Naive thymus-derived CD4-positive, alpha-beta T cell (primary cell): ENCODE measurements around the gene PTPRCAP. TPM values are rescaled to one million over a fixed set of nuclear protein-coding genes. Genes with fewer than 3 reads are reported as not detected.

Experiments used
- ATAC-seq: fragments of 150-1000 bp; cut with Tn5 transposase; 2 replicates; pipeline ENCODE4 v1.10.0; 2021; ENCODE audit warnings: mild to moderate bottlenecking, moderate library complexity
- CTCF ChIA-PET: fragments of 350-600 bp; sonication (Branson Sonifier 250); formaldehyde crosslinking; loops from one replicate; lab custom pipeline; 2021; ENCODE audit warnings: antibody characterized with exemption; lab: Charles Lee
- POLR2A ChIA-PET: fragments of 350-600 bp; sonication (Branson Sonifier 250); formaldehyde crosslinking; loops from one replicate; lab custom pipeline; 2021; ENCODE audit warnings: antibody characterized with exemption, inconsistent platforms; lab: Charles Lee
- DNase-seq, 9 donors: peaks; one replicate each; pipeline versions ENCODE4 v3.0.0 to v3.0.0-alpha.2; 2020 to 2022; ENCODE audit warnings: mixed read lengths in 1 of 9
- H3K27ac ChIP-seq: one replicate; pipeline ENCODE4 v1.7.0; 2013; ENCODE audit warnings: mild to moderate bottlenecking, low read depth, low read length, moderate library complexity
- H3K27me3 ChIP-seq, 2 donors: one replicate each; pipeline ENCODE4 v1.7.0; 2013; ENCODE audit warnings: low read length in 2 of 2, mild to moderate bottlenecking in 2 of 2, moderate library complexity in 2 of 2; ENCODE audit not compliant: control insufficient read depth in 2 of 2, insufficient read depth in 2 of 2
- H3K36me3 ChIP-seq, 3 experiments: 1 replicate in 2 of 3; 2 replicates in 1 of 3; pipeline ENCODE4 v1.7.0; 2013; ENCODE audit warnings: low read length in 3 of 3, mild to moderate bottlenecking in 3 of 3, moderate library complexity in 1 of 3; ENCODE audit not compliant: insufficient read depth in 3 of 3, control insufficient read depth in 2 of 3
- H3K4me1 ChIP-seq, 2 donors: one replicate each; pipeline ENCODE4 v1.7.0; 2013; ENCODE audit warnings: low read length in 2 of 2, mild to moderate bottlenecking in 2 of 2, moderate library complexity in 1 of 2; ENCODE audit not compliant: control insufficient read depth in 2 of 2, insufficient read depth in 2 of 2
- H3K4me3 ChIP-seq: 2 replicates; pipeline ENCODE4 v1.7.0; 2013; ENCODE audit warnings: mild to moderate bottlenecking, low read length
- H3K9me3 ChIP-seq, 3 experiments: 1 replicate in 2 of 3; 2 replicates in 1 of 3; pipeline ENCODE4 v1.7.0; 2013; ENCODE audit warnings: low read length in 3 of 3; ENCODE audit not compliant: control insufficient read depth in 2 of 3
- H3K27ac Mint-ChIP-seq, 9 donors: one replicate each; pipeline ENCODE4 v1.8.0; 2020 to 2022; ENCODE audit warnings: mixed read lengths in 9 of 9, mild to moderate bottlenecking in 8 of 9, moderate library complexity in 5 of 9, inconsistent platforms in 2 of 9
- H3K27me3 Mint-ChIP-seq, 5 donors: one replicate each; pipeline ENCODE4 v1.8.0; 2021 to 2022; ENCODE audit warnings: mixed read lengths in 5 of 5, mild to moderate bottlenecking in 1 of 5
- H3K36me3 Mint-ChIP-seq, 5 donors: one replicate each; pipeline ENCODE4 v1.8.0; 2020 to 2022; ENCODE audit warnings: mixed read lengths in 5 of 5, mild to moderate bottlenecking in 3 of 5, inconsistent platforms in 1 of 5
- H3K4me1 Mint-ChIP-seq, 7 donors: one replicate each; pipeline ENCODE4 v1.8.0; 2020 to 2022; ENCODE audit warnings: mixed read lengths in 7 of 7, mild to moderate bottlenecking in 3 of 7, inconsistent platforms in 1 of 7
- H3K4me3 Mint-ChIP-seq, 10 donors: one replicate each; pipeline ENCODE4 v1.8.0; 2020 to 2022; ENCODE audit warnings: mild to moderate bottlenecking in 10 of 10, mixed read lengths in 10 of 10, moderate library complexity in 6 of 10, inconsistent platforms in 2 of 10
- H3K9me3 Mint-ChIP-seq, 11 donors: one replicate each; pipeline ENCODE4 v1.8.0; 2020 to 2022; ENCODE audit warnings: mixed read lengths in 11 of 11, mild to moderate bottlenecking in 4 of 11, inconsistent platforms in 1 of 11, moderate library complexity in 1 of 11
- intact Hi-C, 2 donors: fragments of 100-400 bp; cut with micrococcal nuclease; formaldehyde crosslinking; loops; one replicate each; pipeline ENCODE4 v1.15.1; 2023
- polyA plus RNA-seq, 2 donors: library from polyadenylated mRNA; unstranded; fragments of 300-500 nt; fragmentation: Illumina TruSeq; gene quantifications; one replicate each; pipeline ENCODE4 v1.2.3, GENCODE V29; 2021
- total RNA-seq, 6 experiments: library from RNA in 5 of 6; stranded (reverse) in 5 of 6; gene quantifications; 1 replicate in 5 of 6; 2 replicates in 1 of 6; pipeline ENCODE4 v1.2.3 and lab custom pipeline; 2021 to 2026

The PTPRCAP gene
- total and polyA plus RNA-seq, 7 experiments from 2014 or later, result 134 to 670 (median 219) TPM

DNA sequence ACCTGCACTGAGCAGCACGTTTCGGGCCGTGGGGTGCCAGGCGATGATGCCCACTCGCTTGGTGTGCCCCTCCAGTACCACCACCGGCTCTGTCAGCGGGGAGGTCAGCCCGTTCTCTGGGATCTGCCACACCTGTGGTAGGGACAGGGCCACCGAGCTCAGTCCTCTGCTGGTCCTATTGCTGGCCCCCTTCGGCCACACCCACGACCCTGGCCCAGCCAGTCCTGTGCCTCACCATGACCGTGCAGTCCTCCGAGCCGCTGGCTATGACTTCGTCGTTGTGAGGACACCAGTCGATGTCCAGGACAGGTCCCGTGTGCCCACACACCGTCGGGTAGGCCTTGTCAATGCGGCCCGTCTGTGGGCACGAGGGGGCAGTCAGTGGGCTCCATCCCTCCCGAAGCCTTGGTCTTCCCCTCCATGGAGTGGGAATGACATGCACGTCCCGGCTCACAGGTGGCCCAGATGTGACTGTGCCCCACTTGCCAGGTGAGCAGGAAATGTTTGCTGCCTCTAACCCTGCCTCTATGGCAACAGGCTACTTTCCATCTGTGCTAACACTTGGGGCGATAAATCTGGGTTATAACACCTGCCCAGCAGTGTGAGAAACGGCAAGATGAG is 4.4 kb upstream of the PTPRCAP start:
- H3K27me3 Mint-ChIP-seq, result no peaks in the 10 kb centered on the region
- intact Hi-C loops, result loop anchor here in 1 of 2 donors (1.0 kb wide), 2 partner anchors 14 to 27 kb away; partner anchors contain the start of genes RPS6KB2 and TMEM134
- peaks cover 44 to 68% of the 10 kb centered on the region in 2 donors for H3K4me1 ChIP-seq
- H3K4me1 Mint-ChIP-seq, result peaks cover 53 to 79% (median 66%) of the 10 kb centered on the region in 7 donors
- peaks cover 0 to 33% (median 0%) of the 10 kb centered on the region in 5 donors for H3K36me3 Mint-ChIP-seq
- H3K4me3 ChIP-seq, result no peak overlapping the region
- no peaks in the 10 kb centered on the region for H3K9me3 ChIP-seq
- peak overlapping the region; percentile 84 to 95 (median 90) for H3K27ac Mint-ChIP-seq
- peaks cover 0 to 1% (median 0%) of the 10 kb centered on the region in 11 donors for H3K9me3 Mint-ChIP-seq
- ChIA-PET POLR2A (interaction anchor here (0.8 to 31.8 kb wide), 9 partner anchors 10 to 96 kb away, joined by 3 to 1530 read pairs (median 66); partner anchors contain the start of genes AIP, CABP4, CARNS1 and GPR152), CTCF (interaction anchor here (5.9 kb wide), 1 partner anchor 40 kb away, joined by 37 read pairs; the partner anchor contains the start of genes PPP1CA and TBC1D10C)
- H3K27me3 ChIP-seq, result no peaks in the 10 kb centered on the region
- peaks cover 0 to 7% (median 0%) of the 10 kb centered on the region in 3 experiments for H3K36me3 ChIP-seq
- peak overlapping the region; percentile 13 to 99 (median 61) for H3K4me3 Mint-ChIP-seq
- ATAC-seq (no peak), DNase-seq (peak in 6 of 9 donors; percentile 43 to 61 (median 52))
- H3K27ac ChIP-seq, result peak overlapping the region; percentile 85

DNA sequence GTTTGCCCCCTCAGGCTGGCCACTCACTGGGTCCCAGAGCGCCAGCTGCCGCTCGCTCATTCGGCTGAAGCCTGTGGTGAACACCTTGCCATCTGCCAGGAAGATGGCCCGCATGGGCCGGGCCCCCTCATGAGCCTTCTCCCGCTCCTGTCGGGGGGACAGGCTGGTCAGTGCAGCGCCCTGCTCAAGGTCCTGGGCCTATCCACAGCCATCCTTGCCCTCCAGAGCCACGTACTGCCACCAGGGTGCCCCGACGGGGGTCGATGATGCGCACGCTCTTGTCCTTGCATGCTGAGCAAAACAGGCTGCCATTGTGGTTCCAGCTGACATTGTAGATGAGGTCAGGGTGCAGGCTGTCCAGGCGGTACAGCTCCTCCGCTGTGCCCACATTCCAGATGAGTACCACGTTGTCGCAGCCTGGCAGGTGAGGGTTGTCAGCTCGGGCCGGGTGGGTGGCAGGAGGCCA is 3.6 kb upstream of the PTPRCAP start:
- DNase-seq (peak in 2 of 9 donors; percentile 24 to 25), ATAC-seq (no peak)
- Mint-ChIP-seq H3K9me3 (peaks cover 0 to 1% (median 0%) of the 10 kb centered on the region in 11 donors), H3K36me3 (peaks cover 0 to 39% (median 0%) of the 10 kb centered on the region in 5 donors), H3K27me3 (no peaks in the 10 kb centered on the region), H3K27ac (peak overlapping the region; percentile 75 to 97 (median 93)), H3K4me3 (peak overlapping the region in 9 of 10 donors; percentile 19 to 99 (median 56)), H3K4me1 (peaks cover 51 to 79% (median 64%) of the 10 kb centered on the region in 7 donors)
- peaks cover 0 to 8% (median 0%) of the 10 kb centered on the region in 3 experiments for H3K36me3 ChIP-seq
- no peak overlapping the region for H3K4me3 ChIP-seq
- ChIA-PET POLR2A (interaction anchor here (0.8 to 31.8 kb wide), 12 partner anchors 11 to 95 kb away, joined by 3 to 1530 read pairs (median 29); partner anchors contain the start of genes AIP, CABP4, CARNS1 and GPR152), CTCF (interaction anchor here (5.9 kb wide), 1 partner anchor 39 kb away, joined by 37 read pairs; the partner anchor contains the start of genes PPP1CA and TBC1D10C)
- intact Hi-C loops, result no loop called here
- H3K4me1 ChIP-seq, result peaks cover 41 to 64% of the 10 kb centered on the region in 2 donors
- peak overlapping the region; percentile 85 for H3K27ac ChIP-seq
- no peaks in the 10 kb centered on the region for H3K27me3 ChIP-seq
- no peaks in the 10 kb centered on the region for H3K9me3 ChIP-seq

DNA sequence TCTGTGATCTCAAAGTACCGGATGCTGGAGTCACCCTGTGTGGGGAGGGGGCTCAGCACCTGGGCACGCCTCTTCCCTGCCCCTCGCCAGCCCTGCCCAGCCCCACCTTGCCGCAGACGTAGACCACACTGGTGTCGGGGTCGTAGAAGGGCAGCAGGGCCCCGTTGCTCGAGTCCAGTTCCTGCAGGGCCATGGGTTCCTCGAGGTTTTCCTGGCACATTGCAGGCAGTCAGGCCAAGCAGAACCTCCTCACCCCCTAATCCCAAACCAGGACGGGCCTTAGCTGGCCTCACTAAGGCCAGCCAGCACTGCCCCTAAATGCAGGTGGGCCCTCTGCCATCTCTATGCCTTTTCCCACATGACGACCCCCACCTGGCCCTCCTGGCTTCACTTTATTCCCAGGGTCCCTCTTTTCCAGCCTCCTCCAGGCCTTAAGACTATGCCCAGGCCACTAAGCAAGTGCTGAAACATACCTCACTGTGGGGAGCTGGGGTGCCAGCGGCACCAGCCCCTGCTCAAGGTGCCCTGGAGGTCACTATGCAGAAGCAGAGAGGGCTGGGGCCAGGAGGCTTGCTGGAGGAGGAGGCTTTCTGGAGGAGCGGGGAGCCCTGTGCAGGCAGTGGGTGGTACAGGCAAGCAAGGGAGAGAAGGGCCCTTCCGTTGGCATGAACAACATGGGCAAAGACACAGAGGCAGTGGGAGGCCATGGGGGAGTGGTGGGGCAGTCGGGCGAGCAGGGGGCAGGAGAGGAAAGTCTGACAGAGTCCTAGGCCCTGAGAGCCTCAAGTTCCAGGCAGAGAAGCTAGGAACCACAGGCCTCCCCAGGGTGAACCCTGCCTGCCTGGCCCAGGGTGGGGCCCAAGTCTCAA is 3.0 kb upstream of the PTPRCAP start:
- H3K4me1 Mint-ChIP-seq, result peaks cover 45 to 77% (median 60%) of the 10 kb centered on the region in 7 donors
- peaks cover 0 to 14% (median under 1%) of the 10 kb centered on the region in 3 experiments for H3K36me3 ChIP-seq
- intact Hi-C loops, result no loop called here
- no peaks in the 10 kb centered on the region for H3K9me3 ChIP-seq
- peaks cover 38 to 64% of the 10 kb centered on the region in 2 donors for H3K4me1 ChIP-seq
- H3K27me3 ChIP-seq, result no peaks in the 10 kb centered on the region
- DNase-seq (peak in 1 of 9 donors; percentile 28), ATAC-seq (no peak)
- H3K27me3 Mint-ChIP-seq, result no peaks in the 10 kb centered on the region
- ChIA-PET CTCF (interaction anchor here (5.9 kb wide), 1 partner anchor 38 kb away, joined by 37 read pairs; the partner anchor contains the start of genes PPP1CA and TBC1D10C), POLR2A (interaction anchor here (1.1 to 31.8 kb wide), 12 partner anchors 10 to 95 kb away, joined by 3 to 1530 read pairs (median 36); partner anchors contain the start of genes AIP, CABP4, CARNS1 and GPR152)
- peaks cover 0 to 39% (median 0%) of the 10 kb centered on the region in 5 donors for H3K36me3 Mint-ChIP-seq
- peaks cover 0 to 1% (median 0%) of the 10 kb centered on the region in 11 donors for H3K9me3 Mint-ChIP-seq
- peak overlapping the region; percentile 85 for H3K27ac ChIP-seq
- peak overlapping the region; percentile 100 for H3K4me3 ChIP-seq
- peak overlapping the region; percentile 90 to 97 (median 93) for H3K27ac Mint-ChIP-seq
- H3K4me3 Mint-ChIP-seq, result peak overlapping the region; percentile 85 to 99 (median 97)

DNA sequence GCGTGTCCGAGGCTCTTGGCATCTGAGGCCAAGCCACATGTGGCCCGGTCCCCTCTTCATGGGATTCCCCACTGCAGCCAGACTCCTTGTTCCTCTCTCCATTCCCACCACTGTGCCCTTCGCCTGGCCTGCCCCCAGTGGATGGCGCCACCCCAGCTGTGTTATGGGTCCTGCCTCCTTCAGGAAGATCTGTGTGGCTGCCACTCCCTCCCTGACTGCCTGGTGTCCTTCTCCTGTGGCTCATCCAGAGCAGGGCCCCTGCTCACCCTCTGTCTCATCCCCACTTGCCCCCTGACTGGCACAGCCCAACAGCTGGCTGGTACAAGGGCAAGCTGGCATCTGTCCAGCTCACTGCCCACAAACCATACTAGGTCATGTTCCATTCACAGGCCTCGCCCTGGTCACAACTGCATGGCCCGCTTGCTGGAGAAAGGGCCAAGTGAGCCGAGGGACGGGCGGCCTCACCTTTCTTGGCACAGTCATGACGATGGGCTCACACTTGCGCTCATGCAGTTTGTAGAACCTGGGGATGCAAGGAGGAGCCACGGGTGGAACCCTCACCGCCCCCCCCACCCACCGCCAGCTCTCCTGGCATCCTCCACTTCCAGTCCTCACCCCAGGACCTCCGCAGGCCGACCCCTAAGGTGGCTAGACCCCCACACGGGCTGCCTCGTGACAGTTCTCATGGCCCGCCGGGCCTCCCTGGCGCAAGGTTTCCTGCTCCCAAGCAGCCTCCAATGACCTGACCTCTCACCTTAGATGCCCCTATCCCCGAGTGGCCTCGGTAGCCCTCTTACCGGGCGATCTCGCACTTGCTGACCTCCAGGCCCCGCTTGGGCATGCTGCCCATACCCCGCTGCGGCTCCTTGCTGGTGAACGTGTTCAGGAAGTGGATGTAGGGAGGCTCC is 2.1 kb upstream of the PTPRCAP start:
- H3K27ac Mint-ChIP-seq, result peak overlapping the region; percentile 90 to 97 (median 95)
- ChIA-PET POLR2A (interaction anchor here (0.6 to 31.8 kb wide), 14 partner anchors 9 to 172 kb away, joined by 3 to 1530 read pairs (median 37); partner anchors contain the start of genes AIP, CABP4, CARNS1 and CDK2AP2), CTCF (interaction anchor here (0.8 to 5.9 kb wide), 8 partner anchors 12 to 37 kb away, joined by 3 to 37 read pairs (median 4); partner anchors contain the start of genes PPP1CA, TBC1D10C and TMEM134)
- Histone ChIP-seq H3K9me3 (no peaks in the 10 kb centered on the region), H3K27ac (peak overlapping the region; percentile 85), H3K4me3 (peak overlapping the region; percentile 100), H3K36me3 (peaks cover 0 to 23% (median 8%) of the 10 kb centered on the region in 3 experiments), H3K27me3 (no peaks in the 10 kb centered on the region), H3K4me1 (peaks cover 38 to 64% of the 10 kb centered on the region in 2 donors)
- ATAC-seq, result no peak
- intact Hi-C loops, result no loop called here
- peak in 3 of 9 donors; percentile 36 to 57 (median 40) for DNase-seq
- peaks cover 0 to 1% (median 0%) of the 10 kb centered on the region in 11 donors for H3K9me3 Mint-ChIP-seq
- H3K27me3 Mint-ChIP-seq, result no peaks in the 10 kb centered on the region
- H3K36me3 Mint-ChIP-seq, result peaks cover 0 to 43% (median 0%) of the 10 kb centered on the region in 5 donors
- peak overlapping the region; percentile 85 to 99 (median 97) for H3K4me3 Mint-ChIP-seq
- H3K4me1 Mint-ChIP-seq, result peaks cover 40 to 74% (median 57%) of the 10 kb centered on the region in 7 donors

DNA sequence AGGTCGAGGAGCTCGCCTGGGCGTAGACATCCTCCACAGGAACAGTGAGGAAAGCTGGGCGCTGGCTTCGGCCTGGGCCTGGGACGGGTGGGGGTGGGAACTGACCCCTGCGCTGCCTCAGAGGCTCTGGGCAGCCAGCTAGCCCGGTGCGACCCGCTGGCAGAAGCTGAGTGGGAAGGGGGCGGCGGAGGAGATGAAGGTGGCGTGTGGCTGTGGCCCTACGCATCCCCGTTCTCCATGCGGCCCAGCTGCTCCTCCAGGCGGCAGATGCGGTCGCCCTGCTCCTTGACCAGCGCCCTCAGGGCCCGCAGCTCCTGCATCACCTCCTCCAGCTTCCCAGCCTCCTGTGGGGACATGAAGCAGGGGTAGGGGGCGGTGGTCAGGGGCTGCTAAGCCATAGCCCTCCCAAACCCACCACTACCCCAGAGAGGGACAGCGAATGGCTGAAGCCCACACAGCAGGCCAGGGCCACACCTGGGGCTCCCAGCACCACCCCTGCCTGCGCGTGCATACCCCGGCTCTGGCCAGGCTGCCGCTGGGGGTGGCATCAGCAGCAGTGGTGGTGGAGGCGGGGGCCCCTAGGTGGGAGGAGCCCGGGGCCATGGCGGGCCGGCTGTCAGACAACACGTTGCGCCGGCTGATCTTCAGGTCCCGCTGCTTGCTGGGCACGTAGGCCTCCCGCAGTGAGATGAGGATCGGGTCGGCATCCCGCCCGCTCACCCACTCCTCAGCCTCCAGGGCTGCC is 848 bp upstream of the PTPRCAP start:
- Histone ChIP-seq H3K4me1 (peaks cover 43 to 70% of the 10 kb centered on the region in 2 donors), H3K27me3 (no peaks in the 10 kb centered on the region), H3K36me3 (peaks cover 0 to 36% (median 11%) of the 10 kb centered on the region in 3 experiments), H3K27ac (peak overlapping the region; percentile 85), H3K9me3 (no peaks in the 10 kb centered on the region), H3K4me3 (peak overlapping the region; percentile 100)
- Mint-ChIP-seq H3K36me3 (peaks cover 0 to 43% (median 0%) of the 10 kb centered on the region in 5 donors), H3K4me1 (peaks cover 40 to 76% (median 53%) of the 10 kb centered on the region in 7 donors), H3K4me3 (peak overlapping the region; percentile 85 to 99 (median 97)), H3K27ac (peak overlapping the region; percentile 90 to 97 (median 95)), H3K27me3 (no peaks in the 10 kb centered on the region), H3K9me3 (peaks cover 0 to 1% (median 0%) of the 10 kb centered on the region in 11 donors)
- intact Hi-C loops, result no loop called here
- ATAC-seq, result peak; percentile 63
- peak; percentile 54 to 83 (median 70) for DNase-seq
- POLR2A ChIA-PET, result interaction anchor here (1.0 to 31.8 kb wide), 19 partner anchors 10 to 198 kb away, joined by 3 to 1530 read pairs (median 9); partner anchors contain the start of genes AIP, CABP4, CARNS1 and CDK2AP2
- CTCF ChIA-PET, result interaction anchor here (0.7 to 5.9 kb wide), 13 partner anchors 13 to 63 kb away, joined by 3 to 37 read pairs (median 5); partner anchors contain the start of genes AIP, PPP1CA, TBC1D10C and TMEM134
